Mucosa of rectum (tissue), 2 donors: ENCODE data around the gene FAM50B.

Experiments
- H3K27ac ChIP-seq, 2 donors: one replicate each; pipeline ENCODE4 v1.7.0; 2013; ENCODE audit warnings: inconsistent platforms in 2 of 2, low read depth in 2 of 2, low read length in 2 of 2
- H3K27me3 ChIP-seq, 2 donors: one replicate each; pipeline ENCODE4 v1.7.0; 2013; ENCODE audit warnings: low read length in 2 of 2; ENCODE audit not compliant: control insufficient read depth in 2 of 2, insufficient read depth in 2 of 2
- H3K36me3 ChIP-seq, 2 donors: one replicate each; pipeline ENCODE4 v1.7.0; 2013; ENCODE audit warnings: low read length in 2 of 2; ENCODE audit not compliant: control insufficient read depth in 2 of 2, insufficient read depth in 2 of 2
- H3K4me1 ChIP-seq, 2 donors: one replicate each; pipeline ENCODE4 v1.7.0; 2013; ENCODE audit warnings: low read length in 2 of 2, mild to moderate bottlenecking in 1 of 2; ENCODE audit not compliant: control insufficient read depth in 2 of 2, insufficient read depth in 2 of 2
- H3K4me3 ChIP-seq, 2 donors: one replicate each; pipeline ENCODE4 v1.7.0; 2013; ENCODE audit warnings: low read length in 2 of 2
- H3K9ac ChIP-seq, 2 donors: one replicate each; pipeline ENCODE4 v1.7.0; 2013; ENCODE audit warnings: low read length in 2 of 2, low read depth in 1 of 2, mild to moderate bottlenecking in 1 of 2
- H3K9me3 ChIP-seq, 2 donors: one replicate each; pipeline ENCODE4 v1.7.0; 2013; ENCODE audit warnings: low read length in 2 of 2; ENCODE audit not compliant: control insufficient read depth in 2 of 2
- donor health status: healthy.
- donor health status: Normal muscosa, but diverticular disease.

Gene FAM50B

DNA sequence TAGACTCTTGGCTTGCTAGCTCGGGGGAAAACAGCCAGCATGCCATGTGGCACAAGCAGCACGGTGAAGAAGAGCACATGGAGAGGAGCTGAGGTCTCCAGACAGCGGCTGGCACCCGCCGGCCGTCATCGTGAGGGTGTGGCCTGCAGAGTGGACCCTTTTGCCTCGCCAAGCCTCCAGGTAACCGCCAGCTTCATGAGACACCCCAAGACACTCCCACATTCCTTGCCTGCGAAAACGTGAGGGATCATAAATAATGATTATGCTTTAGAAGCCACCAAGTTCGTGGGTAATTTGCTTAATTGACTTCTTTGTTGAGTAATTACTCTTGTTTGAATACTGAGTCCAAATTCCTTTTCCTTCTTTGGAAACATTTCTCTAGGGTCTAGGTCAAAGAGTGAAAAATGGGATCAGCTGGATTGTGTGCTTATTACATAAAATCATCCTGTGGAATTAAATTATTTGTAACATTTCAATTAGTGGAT is 23.2 kb downstream of the FAM50B start:
- no peak overlapping the region for H3K27ac ChIP-seq
- H3K9ac ChIP-seq = no peak overlapping the region
- peaks cover 13% of the 10 kb centered on the region in 2 donors for H3K4me1 ChIP-seq
- H3K4me3 ChIP-seq = no peak overlapping the region
- H3K9me3 ChIP-seq = no peaks in the 10 kb centered on the region
- no peaks in the 10 kb centered on the region for H3K36me3 ChIP-seq
- peaks cover 0 to 3% of the 10 kb centered on the region in 2 donors for H3K27me3 ChIP-seq

GRCh38 chr6:3873051-3873450 is 23.9 kb downstream of the FAM50B start:
- Histone ChIP-seq H3K27me3 (peaks cover 0 to 3% of the 10 kb centered on the region in 2 donors), H3K27ac (no peak overlapping the region), H3K9me3 (no peaks in the 10 kb centered on the region), H3K9ac (no peak overlapping the region), H3K36me3 (no peaks in the 10 kb centered on the region), H3K4me3 (no peak overlapping the region), H3K4me1 (peaks cover 13% of the 10 kb centered on the region in 2 donors)

- H3K36me3 ChIP-seq = no peaks in the 10 kb centered on the region
- H3K9me3 ChIP-seq = no peaks in the 10 kb centered on the region
- H3K4me1 ChIP-seq = peaks cover 13% of the 10 kb centered on the region in 2 donors
- peaks cover 0 to 3% of the 10 kb centered on the region in 2 donors for H3K27me3 ChIP-seq
- H3K9ac ChIP-seq = no peak overlapping the region
- no peak overlapping the region for H3K4me3 ChIP-seq
- H3K27ac ChIP-seq = no peak overlapping the region
Measured at GRCh38 chr6:3874069-3874468, 24.9 kb downstream of the FAM50B start.

- H3K27ac ChIP-seq = no peak overlapping the region
- peaks cover under 1 to 1% of the 10 kb centered on the region in 2 donors for H3K4me1 ChIP-seq
- H3K27me3 ChIP-seq = no peaks in the 10 kb centered on the region
Measured at GRCh38 chr6:3875486-3875885, 26.3 kb downstream of the FAM50B start.

GRCh38 chr6:3876101-3876500 is 26.9 kb downstream of the FAM50B start:
- no peak overlapping the region for H3K9ac ChIP-seq
- no peak overlapping the region for H3K4me3 ChIP-seq
- H3K27me3 ChIP-seq = no peaks in the 10 kb centered on the region
- no peaks in the 10 kb centered on the region for H3K9me3 ChIP-seq
- no peak overlapping the region for H3K27ac ChIP-seq
- no peaks in the 10 kb centered on the region for H3K4me1 ChIP-seq
- H3K36me3 ChIP-seq = no peaks in the 10 kb centered on the region

More at GRCh38 chr6:3875486-3875885, 26.3 kb downstream of the FAM50B start:
- no peaks in the 10 kb centered on the region for H3K9me3 ChIP-seq
- no peaks in the 10 kb centered on the region for H3K36me3 ChIP-seq
- no peak overlapping the region for H3K4me3 ChIP-seq
- no peak overlapping the region for H3K9ac ChIP-seq

GRCh38 chr6:3876866-3877265 is 27.7 kb downstream of the FAM50B start:
- Histone ChIP-seq H3K9ac (no peak overlapping the region), H3K27me3 (no peaks in the 10 kb centered on the region), H3K27ac (no peak overlapping the region), H3K36me3 (no peaks in the 10 kb centered on the region), H3K9me3 (no peaks in the 10 kb centered on the region), H3K4me1 (no peaks in the 10 kb centered on the region), H3K4me3 (no peak overlapping the region)

- no peaks in the 10 kb centered on the region for H3K9me3 ChIP-seq
- no peaks in the 10 kb centered on the region for H3K36me3 ChIP-seq
- no peaks in the 10 kb centered on the region for H3K4me1 ChIP-seq
- no peak overlapping the region for H3K27ac ChIP-seq
- no peaks in the 10 kb centered on the region for H3K27me3 ChIP-seq
- no peak overlapping the region for H3K9ac ChIP-seq
- no peak overlapping the region for H3K4me3 ChIP-seq
Measured at GRCh38 chr6:3878048-3878666, 29.0 kb downstream of the FAM50B start.

GRCh38 chr6:3879194-3879952 is 30.2 kb downstream of the FAM50B start:
- Histone ChIP-seq H3K27ac (no peak overlapping the region), H3K4me3 (no peak overlapping the region), H3K4me1 (no peaks in the 10 kb centered on the region), H3K9ac (no peak overlapping the region), H3K36me3 (no peaks in the 10 kb centered on the region), H3K27me3 (no peaks in the 10 kb centered on the region), H3K9me3 (no peaks in the 10 kb centered on the region)

GRCh38 chr6:3881711-3882421 is 32.7 kb downstream of the FAM50B start:
- Histone ChIP-seq H3K4me3 (no peak overlapping the region), H3K27ac (no peak overlapping the region), H3K27me3 (no peaks in the 10 kb centered on the region), H3K9me3 (no peaks in the 10 kb centered on the region), H3K36me3 (no peaks in the 10 kb centered on the region), H3K9ac (no peak overlapping the region), H3K4me1 (no peaks in the 10 kb centered on the region)

DNA sequence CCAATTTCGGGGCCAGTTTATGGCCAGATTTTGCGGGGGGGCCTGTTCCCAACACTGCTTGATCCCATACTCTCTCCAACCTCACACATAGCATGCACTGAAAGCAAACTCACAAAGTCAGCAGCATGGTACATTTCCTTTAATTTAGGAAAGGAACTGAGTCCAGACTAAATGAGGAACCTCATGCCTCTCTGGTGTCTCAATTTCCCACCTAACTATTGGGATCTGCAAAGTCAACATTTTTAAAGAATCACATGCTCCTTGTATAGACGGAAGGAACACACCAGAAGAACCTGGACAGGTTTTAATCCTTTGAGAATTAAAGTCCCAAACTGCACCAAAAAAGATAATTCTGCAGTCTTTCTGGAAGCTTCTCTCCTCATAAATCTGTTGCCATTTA is 33.3 kb downstream of the FAM50B start:
- Histone ChIP-seq H3K27me3 (no peaks in the 10 kb centered on the region), H3K9ac (no peak overlapping the region), H3K27ac (no peak overlapping the region)

More for the DNA sequence above, 33.3 kb downstream of the FAM50B start:
- no peaks in the 10 kb centered on the region for H3K9me3 ChIP-seq
- no peak overlapping the region for H3K4me3 ChIP-seq
- H3K36me3 ChIP-seq = no peaks in the 10 kb centered on the region
- H3K4me1 ChIP-seq = no peaks in the 10 kb centered on the region
